ENCODE data around the gene PUS10.

The PUS10 gene

GRCh38 chr2:60973705-60974104 lies 44.4 kb downstream of the PUS10 start:
- no peak for DNase-seq (ENCODE audit: low read depth in 3 of 3, low spot score in 1 of 3)

GRCh38 chr2:60972889-60973656 lies 45.0 kb downstream of the PUS10 start:
- DNase-seq (ENCODE audit: low read depth in 3 of 3, low spot score in 1 of 3): no peak

GRCh38 chr2:60966507-60967405 lies 51.3 kb downstream of the PUS10 start:
- no peak for DNase-seq (ENCODE audit: low read depth in 3 of 3, low spot score in 1 of 3)

GRCh38 chr2:60965499-60965785 lies 52.6 kb downstream of the PUS10 start:
- DNase-seq (ENCODE audit: low read depth in 3 of 3, low spot score in 1 of 3): no peak

- no peak for DNase-seq (ENCODE audit: low read depth in 3 of 3, low spot score in 1 of 3)
Observed at GRCh38 chr2:60964651-60965498, 53.2 kb downstream of the PUS10 start.

GRCh38 chr2:60963190-60963589 lies 54.9 kb downstream of the PUS10 start:
- DNase-seq (ENCODE audit: low read depth in 3 of 3, low spot score in 1 of 3): no peak

- no peak for DNase-seq (ENCODE audit: low read depth in 3 of 3, low spot score in 1 of 3)
Observed at GRCh38 chr2:60962528-60962927, 55.5 kb downstream of the PUS10 start.

GRCh38 chr2:60961457-60961856 lies 56.6 kb downstream of the PUS10 start:
- no peak for DNase-seq (ENCODE audit: low read depth in 3 of 3, low spot score in 1 of 3)

- DNase-seq (ENCODE audit: low read depth in 3 of 3, low spot score in 1 of 3): no peak
Observed at GRCh38 chr2:60960706-60961105, 57.3 kb downstream of the PUS10 start.

GRCh38 chr2:60959501-60959900 lies 58.6 kb downstream of the PUS10 start:
- no peak for DNase-seq (ENCODE audit: low read depth in 3 of 3, low spot score in 1 of 3)

GRCh38 chr2:60958800-60959199 lies 59.3 kb downstream of the PUS10 start:
- DNase-seq (ENCODE audit: low read depth in 3 of 3, low spot score in 1 of 3): no peak

GRCh38 chr2:60958361-60958760 lies 59.7 kb downstream of the PUS10 start:
- no peak for DNase-seq (ENCODE audit: low read depth in 3 of 3, low spot score in 1 of 3)

- DNase-seq (ENCODE audit: low read depth in 3 of 3, low spot score in 1 of 3): no peak
Observed at GRCh38 chr2:60957643-60958042, 60.4 kb downstream of the PUS10 start.

- no peak for DNase-seq (ENCODE audit: low read depth in 3 of 3, low spot score in 1 of 3)
Observed at GRCh38 chr2:60957224-60957623, 60.8 kb downstream of the PUS10 start.

- DNase-seq (ENCODE audit: low read depth in 3 of 3, low spot score in 1 of 3): no peak
Observed at GRCh38 chr2:60954139-60954538, 63.9 kb downstream of the PUS10 start.

- DNase-seq (ENCODE audit: low read depth in 3 of 3, low spot score in 1 of 3): no peak
Observed at GRCh38 chr2:60948926-60949579, 69.0 kb downstream of the PUS10 start.

- no peak for DNase-seq (ENCODE audit: low read depth in 3 of 3, low spot score in 1 of 3)
Observed at GRCh38 chr2:60948161-60948560, 69.9 kb downstream of the PUS10 start.

GRCh38 chr2:60947056-60947455 lies 71.0 kb downstream of the PUS10 start:
- no peak for DNase-seq (ENCODE audit: low read depth in 3 of 3, low spot score in 1 of 3)

GRCh38 chr2:60945341-60945740 lies 72.7 kb downstream of the PUS10 start:
- no peak for DNase-seq (ENCODE audit: low read depth in 3 of 3, low spot score in 1 of 3)

GRCh38 chr2:60939622-60940021 lies 78.4 kb downstream of the PUS10 start:
- no peak for DNase-seq (ENCODE audit: low read depth in 3 of 3, low spot score in 1 of 3)

GRCh38 chr2:60938301-60938700 lies 79.8 kb downstream of the PUS10 start:
- no peak for DNase-seq (ENCODE audit: low read depth in 3 of 3, low spot score in 1 of 3)
